Measurements from ENCODE around the gene TMEM40. TPM values are rescaled to one million over a fixed set of nuclear protein-coding genes. Genes with fewer than 3 reads are reported as not detected.

Gene TMEM40
- polyA plus RNA-seq, 1 experiment, result 0.41 TPM

DNA sequence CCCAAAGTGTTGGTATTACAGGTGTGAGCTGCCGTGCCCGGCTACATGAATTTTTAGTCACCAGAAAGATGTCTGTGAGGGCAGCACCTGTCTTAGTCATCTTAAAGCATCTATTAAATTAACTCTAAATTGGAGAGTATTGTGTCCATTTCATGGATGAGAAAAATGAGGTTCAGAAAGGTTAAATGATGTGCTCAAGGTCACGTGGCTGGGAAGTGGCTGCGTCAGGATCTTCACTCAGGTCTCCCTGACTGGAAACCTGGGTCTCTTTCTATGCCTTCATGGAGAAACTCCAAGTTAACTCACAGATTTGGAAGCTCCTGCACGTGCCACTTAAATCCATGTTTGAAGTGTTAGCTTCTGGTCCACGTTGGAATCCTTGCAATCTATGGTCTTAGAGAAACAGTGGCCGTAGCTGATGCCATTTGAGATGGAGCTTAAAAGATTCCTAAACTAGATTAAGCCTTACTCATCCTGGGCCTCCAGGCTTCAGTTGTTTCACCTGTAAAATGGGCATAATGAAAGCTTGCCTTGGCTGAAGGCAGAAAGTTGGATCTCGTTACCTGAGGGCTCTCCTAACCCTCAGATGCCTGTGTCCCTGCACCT is 5.2 kb upstream of the TMEM40 start:
- no peaks in the 10 kb centered on the region for H3K9me3 ChIP-seq (ENCODE audit: control insufficient read depth, insufficient read depth, low read length)
- TF ChIP-seq CTCF (IDR thresholded peaks at IDR 0.05; ENCODE audit: low read depth, low read length), result no peak
- H3K27me3 ChIP-seq (ENCODE audit: control insufficient read depth, insufficient read depth, low read length), result no peaks in the 10 kb centered on the region
- H3K4me3 ChIP-seq (ENCODE audit: low read depth, low read length), result no peak overlapping the region
- DNase-seq (ENCODE audit: low read depth, low spot score), result no peak
- ChIA-PET CTCF (interaction anchor here (0.9 to 2.0 kb wide), 3 partner anchors 10 to 46 kb away, joined by 3 to 8 read pairs (median 4); no protein-coding TSS in a partner anchor), POLR2A (no interaction called here)
- no peak overlapping the region for H3K27ac ChIP-seq (ENCODE audit: low read depth, low read length)

DNA sequence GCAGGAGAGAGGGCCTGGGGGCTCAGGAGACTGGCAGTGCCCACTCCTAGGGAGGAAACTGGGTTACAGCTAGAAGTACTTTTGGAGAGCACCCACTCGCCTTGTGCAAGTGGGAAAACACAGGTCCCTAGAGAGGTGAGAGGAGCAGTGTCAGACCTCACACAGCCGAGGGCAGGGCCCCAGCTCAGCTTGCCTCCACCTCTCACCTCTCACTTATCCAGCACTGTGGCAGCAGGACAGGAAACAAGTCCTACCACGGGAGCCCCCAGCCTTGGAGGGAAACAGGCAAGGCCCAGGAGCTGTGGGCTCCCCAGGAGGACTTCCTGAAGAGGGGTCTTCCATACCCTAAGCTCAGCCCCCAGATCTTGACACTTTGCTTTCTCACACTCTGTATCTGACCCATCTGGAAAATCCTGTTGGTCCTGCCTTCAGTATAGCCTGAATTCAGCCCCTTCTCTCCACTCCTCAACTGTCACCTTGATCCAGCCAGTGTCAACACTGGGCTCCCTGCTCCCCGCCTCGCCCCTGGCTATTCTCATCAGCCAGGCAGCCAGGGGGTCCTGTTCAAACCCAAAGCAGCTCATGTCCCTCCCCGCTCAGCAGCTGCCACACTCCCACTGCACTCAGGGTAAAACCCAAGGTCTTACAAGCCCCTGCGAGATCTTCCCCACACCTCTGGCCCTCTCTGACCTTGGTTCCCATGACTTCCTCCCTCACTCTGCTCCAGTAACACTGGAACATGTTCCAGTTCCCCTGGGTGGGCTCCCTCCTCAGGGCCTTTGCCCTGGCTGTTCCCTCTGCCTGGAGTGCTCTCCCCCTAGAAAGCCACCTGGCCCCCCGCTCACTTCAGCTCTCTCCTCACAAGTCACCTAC is 870 bp upstream of the TMEM40 start:
- CTCF ChIA-PET, result interaction anchor here (2.4 kb wide), 1 partner anchor 27 kb away, joined by 8 read pairs; no protein-coding TSS in a partner anchor
- Histone ChIP-seq H3K27ac (ENCODE audit: low read depth, low read length) (no peak overlapping the region), H3K27me3 (ENCODE audit: control insufficient read depth, insufficient read depth, low read length) (no peaks in the 10 kb centered on the region), H3K4me3 (ENCODE audit: low read depth, low read length) (no peak overlapping the region), H3K9me3 (ENCODE audit: control insufficient read depth, insufficient read depth, low read length) (no peaks in the 10 kb centered on the region)
- DNase-seq (ENCODE audit: low read depth, low spot score), result no peak
- POLR2A ChIA-PET, result interaction anchor here (0.6 to 0.7 kb wide), 2 partner anchors 90 to 101 kb away, joined by 3 read pairs; no protein-coding TSS in a partner anchor
- TF ChIP-seq CTCF (IDR thresholded peaks at IDR 0.05; ENCODE audit: low read depth, low read length), result no peak

GRCh38 chr3:12758025-12758781 is 856 bp downstream of the TMEM40 start:
- H3K4me3 ChIP-seq (ENCODE audit: low read depth, low read length), result no peak overlapping the region
- TF ChIP-seq CTCF (IDR thresholded peaks at IDR 0.05; ENCODE audit: low read depth, low read length), result no peak
- H3K9me3 ChIP-seq (ENCODE audit: control insufficient read depth, insufficient read depth, low read length), result no peaks in the 10 kb centered on the region
- ChIA-PET POLR2A (interaction anchor here (1.0 kb wide), 1 partner anchor 38 kb away, joined by 3 read pairs; the partner anchor contains the start of gene CAND2), CTCF (interaction anchor here (1.0 to 2.4 kb wide), 4 partner anchors 28 to 180 kb away, joined by 3 to 8 read pairs (median 6); no protein-coding TSS in a partner anchor)
- no peaks in the 10 kb centered on the region for H3K27me3 ChIP-seq (ENCODE audit: control insufficient read depth, insufficient read depth, low read length)
- no peak for DNase-seq (ENCODE audit: low read depth, low spot score)
- peak overlapping the region; percentile 80 for H3K27ac ChIP-seq (ENCODE audit: low read depth, low read length)

DNA sequence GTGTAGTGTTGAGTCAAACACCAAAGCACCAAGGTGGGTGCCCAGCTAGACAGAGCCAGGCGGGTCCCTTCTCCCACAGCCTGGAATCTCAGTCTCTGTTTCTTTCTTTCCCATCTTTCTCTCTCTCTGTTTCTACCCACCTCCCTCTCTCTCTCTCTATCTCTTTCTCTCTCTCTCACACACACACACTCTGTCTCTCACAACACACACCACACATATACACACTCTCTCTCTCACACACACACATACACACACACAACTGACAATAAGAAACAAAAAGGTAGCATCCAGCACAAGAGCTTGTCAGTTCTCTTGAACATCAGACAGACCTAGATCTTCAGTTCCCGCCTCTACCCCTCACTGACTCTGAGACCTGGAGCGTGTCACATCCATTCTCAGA is 2.4 kb downstream of the TMEM40 start:
- no peaks in the 10 kb centered on the region for H3K27me3 ChIP-seq (ENCODE audit: control insufficient read depth, insufficient read depth, low read length)
- H3K4me3 ChIP-seq (ENCODE audit: low read depth, low read length), result no peak overlapping the region
- H3K27ac ChIP-seq (ENCODE audit: low read depth, low read length), result no peak overlapping the region
- DNase-seq (ENCODE audit: low read depth, low spot score), result no peak
- CTCF ChIA-PET, result interaction anchor here (0.6 to 0.9 kb wide), 2 partner anchors 10 to 85 kb away, joined by 3 read pairs; partner anchors contain the start of gene RPL32
- no peak for TF ChIP-seq CTCF (IDR thresholded peaks at IDR 0.05; ENCODE audit: low read depth, low read length)
- H3K9me3 ChIP-seq (ENCODE audit: control insufficient read depth, insufficient read depth, low read length), result no peaks in the 10 kb centered on the region
- POLR2A ChIA-PET, result no interaction called here

Measured in AG04450 (cell line).